Heart left ventricle (tissue), 16 donors: ENCODE data around the gene MB21D2. TPM values are rescaled to one million over a fixed set of nuclear protein-coding genes. Genes with fewer than 3 reads are reported as not detected.

Experiments
- ATAC-seq, 4 donors: fragments of 200-7000 bp; cut with Tn5 transposase; one replicate each; pipeline ENCODE4 v1.9.1; 2020 to 2022; ENCODE audit warnings: moderate library complexity in 4 of 4, mild to moderate bottlenecking in 3 of 4, moderate number of reproducible peaks in 1 of 4
- DNase-seq, 5 donors: peaks; one replicate each; pipeline ENCODE4 v3.0.0-alpha.2; 2020
- H3K27ac ChIP-seq, 12 donors: fragments of 200-600 bp; sonication (generic) in 4 of 12; one replicate each; pipeline versions ENCODE4 v1.5.0 to v1.8.0; 2016 to 2022; ENCODE audit warnings: mild to moderate bottlenecking in 2 of 12
- H3K27me3 ChIP-seq, 9 donors: fragments of 200-600 bp; sonication (generic) in 2 of 9; one replicate each; pipeline versions ENCODE4 v1.5.1 to v1.8.0; 2016 to 2022; ENCODE audit warnings: mild to moderate bottlenecking in 3 of 9
- H3K36me3 ChIP-seq, 9 donors: fragments of 200-600 bp; sonication (generic) in 2 of 9; one replicate each; pipeline versions ENCODE4 v1.5.0 to v1.8.0; 2018 to 2022; ENCODE audit warnings: mild to moderate bottlenecking in 2 of 9
- H3K4me1 ChIP-seq, 12 donors: fragments of 200-600 bp; sonication (generic) in 4 of 12; one replicate each; pipeline versions ENCODE4 v1.5.0 to v1.8.0; 2016 to 2022; ENCODE audit warnings: mild to moderate bottlenecking in 3 of 12
- H3K4me3 ChIP-seq, 12 donors: fragments of 200-600 bp; sonication (generic) in 4 of 12; one replicate each; pipeline versions ENCODE4 v1.5.0 to v1.8.0; 2017 to 2022; ENCODE audit warnings: mild to moderate bottlenecking in 9 of 12, moderate library complexity in 4 of 12
- H3K9me3 ChIP-seq, 12 donors: fragments of 200-600 bp; sonication (generic) in 4 of 12; one replicate each; pipeline versions ENCODE4 v1.5.0 to v1.8.0; 2016 to 2022; ENCODE audit warnings: mild to moderate bottlenecking in 1 of 12
- POLR2A ChIP-seq, 2 donors: fragments of 450-650 bp; IDR thresholded peaks; one replicate each; pipeline ENCODE4 v1.6.1; 2017; ENCODE audit warnings: antibody characterized with exemption in 2 of 2, mild to moderate bottlenecking in 2 of 2, moderate library complexity in 2 of 2
- WGBS, 4 donors: extraction: QIAGEN DNeasy Blood & Tissue Kit in 2 of 4; methylation state at CpG; one replicate each; pipeline versions ENCODE4 v1.1.5 to v1.1.7; 2013 to 2018; 5-methylcytosine and 5-hydroxymethylcytosine counted together
- intact Hi-C, 10 donors: fragments of 100-400 bp; cut with DNase I; formaldehyde crosslinking; loops; one replicate each; pipeline versions ENCODE4 v1.11.1 to v1.14.2; 2022
- polyA plus RNA-seq, 2 donors: library from polyadenylated mRNA; stranded (reverse); fragments of 200-250 nt; gene quantifications; one replicate each; pipeline ENCODE4 v1.2.3, GENCODE V29; 2013
- total RNA-seq, 9 donors: library from RNA; depleted of rRNA in 2 of 9; stranded (reverse); fragments of >200 nt in 2 of 9; fragmentation: NEBNext Ultra II Directional in 3 of 9; extraction: Animal tissue kit (Norgen Biotek cat#: 25700) in 3 of 9; gene quantifications; one replicate each; pipeline versions ENCODE4 v1.1.0 to v1.2.4, GENCODE V29; 2016 to 2023
- TF ChIP-seq, protein P1 (sequence below), 12 donors: fragments of 200-600 bp; sonication (generic) in 4 of 12; IDR thresholded peaks; one replicate each; pipeline versions ENCODE4 v1.5.0 to v1.8.0; 2018 to 2022; ENCODE audit warnings: antibody characterized with exemption in 12 of 12, mild to moderate bottlenecking in 5 of 12
- donor health status: ischemic (EF 13 %, LVEDD 7.1; RV severe dilation, severe dysfunction).
- donor health status: healthy with polysubstance abuse.
- donor health status: DM: no; HTN: yes; CAD: no.
- donor health status: DM: no; HTN: no; CAD: no.
- donor health status: ischemic (EF 25% LVEDD 6.9; RV normal size, moderate dysfunction).
- donor health status: ischemic (EF 25% LVEDD 5.7; RV mildly dilated, moderate dysfunction).
- donor health status: healthy.
- donor health status: DM: yes; HTN: yes; CAD: no.
- donor health status: ischemic (EF 35%, LVEDD 5.7; RV mildly dilated, moderate dysfunction).
- donor health status: nonischemic (EF 11% LVEDD 7.7; RV severe dilation, severe dysfunction).
- donor health status: DM: yes; HTN: yes; CAD: no.
- donor health status: PGD.
- donor health status: ischemic (EF 29% LVEDD 5.4; RV normal size, mild dysfunction).
- donor health status: nonischemic (EF 23%, LVEDD 6.1; RV moderate dilation, normal function).

MB21D2 gene
- total and polyA plus RNA-seq, 11 donors: 0.91 to 5.0 (median 3.1) TPM

DNA sequence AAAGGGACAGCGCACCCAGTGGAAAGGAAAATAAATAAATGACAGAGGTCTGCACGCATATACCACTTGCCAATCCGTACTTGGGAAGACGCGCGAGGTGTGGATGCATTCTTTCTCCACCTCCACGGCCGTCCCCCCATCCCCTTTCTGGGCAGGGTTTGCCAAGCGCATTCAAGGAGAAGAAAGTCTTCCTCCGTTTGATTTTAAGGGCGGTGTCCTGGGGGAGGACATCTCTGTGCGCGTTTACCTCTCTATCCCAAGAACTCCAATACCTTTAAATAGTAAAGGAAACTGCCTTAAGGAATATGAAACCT lies 576 bp upstream of the MB21D2 start:
- 1 to 3% (median 2%) methylated on average over 13 of the region's 13 CpGs for WGBS, 4 donors
- peak overlapping the region; percentile 72 to 97 (median 94) for H3K27ac ChIP-seq
- peak overlapping the region; percentile 60 to 95 (median 76) for H3K4me3 ChIP-seq
- H3K36me3 ChIP-seq: no peaks in the 10 kb centered on the region
- ATAC-seq (no peak), DNase-seq (no peak)
- intact Hi-C loops: loop anchor here in 9 of 10 donors (5.0 to 10.0 kb wide), 8 partner anchors 86 to 657 kb away; no protein-coding TSS in a partner anchor
- peaks cover 0 to 35% (median 26%) of the 10 kb centered on the region in 12 donors for H3K4me1 ChIP-seq
- peaks cover 0 to 7% (median 0%) of the 10 kb centered on the region in 9 donors for H3K27me3 ChIP-seq
- no peaks in the 10 kb centered on the region for H3K9me3 ChIP-seq
- peak in 1 of 2 donors; percentile 9 for TF ChIP-seq POLR2A (IDR thresholded peaks at IDR 0.05)
- TF ChIP-seq, protein P1, sequence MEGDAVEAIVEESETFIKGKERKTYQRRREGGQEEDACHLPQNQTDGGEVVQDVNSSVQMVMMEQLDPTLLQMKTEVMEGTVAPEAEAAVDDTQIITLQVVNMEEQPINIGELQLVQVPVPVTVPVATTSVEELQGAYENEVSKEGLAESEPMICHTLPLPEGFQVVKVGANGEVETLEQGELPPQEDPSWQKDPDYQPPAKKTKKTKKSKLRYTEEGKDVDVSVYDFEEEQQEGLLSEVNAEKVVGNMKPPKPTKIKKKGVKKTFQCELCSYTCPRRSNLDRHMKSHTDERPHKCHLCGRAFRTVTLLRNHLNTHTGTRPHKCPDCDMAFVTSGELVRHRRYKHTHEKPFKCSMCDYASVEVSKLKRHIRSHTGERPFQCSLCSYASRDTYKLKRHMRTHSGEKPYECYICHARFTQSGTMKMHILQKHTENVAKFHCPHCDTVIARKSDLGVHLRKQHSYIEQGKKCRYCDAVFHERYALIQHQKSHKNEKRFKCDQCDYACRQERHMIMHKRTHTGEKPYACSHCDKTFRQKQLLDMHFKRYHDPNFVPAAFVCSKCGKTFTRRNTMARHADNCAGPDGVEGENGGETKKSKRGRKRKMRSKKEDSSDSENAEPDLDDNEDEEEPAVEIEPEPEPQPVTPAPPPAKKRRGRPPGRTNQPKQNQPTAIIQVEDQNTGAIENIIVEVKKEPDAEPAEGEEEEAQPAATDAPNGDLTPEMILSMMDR (IDR thresholded peaks at IDR 0.05): peak in 4 of 12 donors; percentile 8 to 25 (median 16)

DNA sequence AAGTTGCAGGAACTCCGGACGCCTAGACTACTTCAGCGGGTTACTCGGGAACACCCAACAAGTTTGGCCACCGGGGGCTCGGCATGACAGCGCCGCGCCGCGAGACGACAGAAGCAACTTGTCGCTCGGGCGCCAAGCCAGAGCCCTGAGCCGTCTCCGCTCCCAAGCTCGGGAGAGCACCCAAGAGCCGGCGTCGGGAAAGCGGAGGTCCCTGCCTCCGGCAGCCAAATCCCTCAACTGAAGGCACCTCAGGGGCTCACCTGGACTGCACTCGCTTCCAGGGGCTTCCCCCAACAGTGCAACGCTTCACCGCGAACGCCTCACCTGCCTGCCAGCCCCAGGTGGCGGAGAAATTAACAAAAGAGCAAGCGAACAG lies 640 bp downstream of the MB21D2 start:
- intact Hi-C loops: loop anchor here (2.0 to 10.0 kb wide), 11 partner anchors 85 to 658 kb away; no protein-coding TSS in a partner anchor
- ATAC-seq (peak; percentile 43 to 73 (median 54)), DNase-seq (peak; percentile 75 to 86 (median 78))
- Histone ChIP-seq H3K36me3 (no peaks in the 10 kb centered on the region), H3K4me3 (peak overlapping the region; percentile 60 to 95 (median 76)), H3K4me1 (peaks cover 0 to 38% (median 22%) of the 10 kb centered on the region in 12 donors), H3K9me3 (no peaks in the 10 kb centered on the region), H3K27ac (peak overlapping the region; percentile 72 to 97 (median 94)), H3K27me3 (peaks cover 0 to 7% (median 0%) of the 10 kb centered on the region in 9 donors)
- 0 to 1% (median 0%) methylated on average over 11 to 30 of the region's 30 CpGs for WGBS, 4 donors
- TF ChIP-seq POLR2A (IDR thresholded peaks at IDR 0.05): no peak
- TF ChIP-seq, protein P1 (IDR thresholded peaks at IDR 0.05): peak in 2 of 12 donors; percentile 23 to 24

DNA sequence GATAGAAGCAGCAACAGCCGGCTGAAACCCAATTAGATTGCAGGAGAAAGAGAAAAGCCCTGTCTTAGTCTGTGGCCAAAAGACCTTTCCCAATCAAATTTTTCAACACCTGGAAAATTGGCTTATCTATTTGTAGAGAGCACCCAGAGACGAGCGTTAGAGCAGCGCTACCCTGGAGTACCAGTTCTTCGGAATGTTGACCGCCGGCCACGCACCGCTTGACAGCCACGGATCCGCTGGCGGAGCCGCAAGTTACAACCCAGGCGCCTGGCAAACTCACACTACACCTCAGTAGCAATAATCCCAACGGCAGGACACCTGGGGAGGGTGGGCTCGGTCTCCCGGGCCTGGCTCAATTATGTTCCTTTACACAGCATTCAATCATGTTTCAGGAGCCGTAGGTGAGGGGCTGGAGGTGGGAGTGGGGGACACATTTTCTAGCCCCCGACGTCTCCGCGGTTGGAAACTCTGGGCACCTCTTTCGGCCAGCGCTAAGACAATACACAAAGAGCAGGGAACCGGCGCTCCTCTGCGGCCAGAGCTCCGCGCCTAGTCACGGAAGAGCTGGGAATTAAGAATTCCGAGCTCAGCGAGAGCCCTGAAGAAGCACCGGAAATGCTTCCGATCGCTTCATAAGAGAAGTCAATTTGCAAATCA lies 1.2 kb downstream of the MB21D2 start:
- no peaks in the 10 kb centered on the region for H3K36me3 ChIP-seq
- H3K4me1 ChIP-seq: peaks cover 0 to 36% (median 18%) of the 10 kb centered on the region in 12 donors
- WGBS, 4 donors: 0 to 1% (median 1%) methylated on average over 21 to 35 of the region's 35 CpGs
- ATAC-seq: peak in 3 of 4 donors; percentile 7 to 46 (median 15)
- peaks cover 0 to 7% (median 0%) of the 10 kb centered on the region in 9 donors for H3K27me3 ChIP-seq
- DNase-seq: peak; percentile 22 to 72 (median 45)
- intact Hi-C loops: loop anchor here (2.0 to 10.0 kb wide), 11 partner anchors 84 to 658 kb away; no protein-coding TSS in a partner anchor
- no peaks in the 10 kb centered on the region for H3K9me3 ChIP-seq
- peak overlapping the region; percentile 72 to 97 (median 94) for H3K27ac ChIP-seq
- TF ChIP-seq POLR2A (IDR thresholded peaks at IDR 0.05): no peak
- H3K4me3 ChIP-seq: peak overlapping the region; percentile 60 to 95 (median 76)

DNA sequence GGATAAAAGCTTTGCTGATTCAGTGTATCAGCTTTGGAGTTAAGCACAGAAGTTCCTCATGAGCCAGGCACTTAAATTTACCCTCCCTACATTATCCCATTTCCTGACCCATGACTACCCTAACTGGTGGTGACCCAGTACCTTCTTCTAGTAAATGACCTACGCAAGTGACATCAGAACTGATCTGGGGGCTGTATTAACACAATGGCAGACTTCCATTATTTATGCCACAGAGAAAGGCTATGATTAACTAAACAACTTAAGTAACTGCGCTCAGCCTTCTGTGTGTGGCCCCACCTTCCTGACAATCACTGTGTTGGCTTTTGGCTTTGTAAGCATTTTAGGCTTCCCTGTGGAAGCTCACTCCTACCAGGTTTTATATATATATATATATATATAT lies 1.9 kb downstream of the MB21D2 start:
- intact Hi-C loops: loop anchor here (2.0 to 10.0 kb wide), 11 partner anchors 83 to 659 kb away; no protein-coding TSS in a partner anchor
- Histone ChIP-seq H3K4me1 (peaks cover 0 to 36% (median 17%) of the 10 kb centered on the region in 12 donors), H3K27me3 (peaks cover 0 to 7% (median 0%) of the 10 kb centered on the region in 9 donors), H3K27ac (peak overlapping the region in 1 of 12 donors; percentile 95), H3K36me3 (no peaks in the 10 kb centered on the region), H3K4me3 (peak overlapping the region in 10 of 12 donors; percentile 60 to 95 (median 76)), H3K9me3 (no peaks in the 10 kb centered on the region)
- no peak for ATAC-seq
- 54 to 70% (median 63%) methylated on average over 2 of the region's 2 CpGs for WGBS, 4 donors
- TF ChIP-seq POLR2A (IDR thresholded peaks at IDR 0.05): no peak
- TF ChIP-seq, protein P1 (IDR thresholded peaks at IDR 0.05): no peak
- DNase-seq: no peak
